Astrocyte of the hippocampus (primary cell): Measurements from ENCODE around the gene EIF3C.
"Not testable (repeated sequence)": the region's sequence is repeated elsewhere in the genome, so short reads cannot be mapped to it uniquely, and the experiment has no call there.

Experiments
- DNase-seq: peaks from one replicate; pipeline ENCODE4 v3.0.0; 2011; ENCODE audit warnings: low read depth, low spot score

EIF3C gene

DNA sequence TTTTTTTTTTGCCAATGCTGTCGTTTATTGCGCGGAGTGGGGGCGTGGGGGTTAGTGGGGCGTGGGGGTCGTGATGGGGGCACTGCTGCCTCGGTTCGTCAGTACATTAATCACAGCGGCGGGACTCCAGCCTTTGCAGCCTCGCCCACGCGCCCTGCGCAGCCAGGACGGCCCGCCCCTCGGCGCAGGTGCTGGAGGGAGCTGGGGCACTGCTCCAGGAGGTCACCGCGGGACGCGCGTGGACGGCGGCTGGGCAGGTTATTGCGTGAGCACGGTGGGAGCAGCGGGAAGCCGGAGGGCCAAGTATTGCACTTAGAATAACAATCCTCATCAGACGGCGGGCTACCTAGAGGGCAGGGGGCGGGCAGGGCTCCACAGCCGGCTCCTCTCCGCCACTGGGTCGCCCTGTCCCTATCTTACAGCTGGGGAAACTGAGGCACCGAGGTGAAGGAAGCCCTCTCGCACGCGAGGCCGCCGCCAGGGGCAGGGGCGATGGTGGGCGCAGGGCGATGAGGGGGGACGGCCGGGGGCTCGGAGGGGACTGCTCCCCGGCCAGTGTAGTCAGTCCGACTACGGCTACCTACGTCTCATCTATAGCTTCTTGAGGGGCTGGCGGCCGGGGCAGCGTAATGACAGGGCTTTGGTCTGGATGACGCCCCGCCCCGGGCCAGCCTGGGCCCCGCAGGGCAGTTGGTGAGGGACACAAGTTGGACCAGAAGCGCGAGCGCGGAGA, 35.5 kb downstream of the EIF3C start:
- DNase-seq, result not testable (repeated sequence)

DNA sequence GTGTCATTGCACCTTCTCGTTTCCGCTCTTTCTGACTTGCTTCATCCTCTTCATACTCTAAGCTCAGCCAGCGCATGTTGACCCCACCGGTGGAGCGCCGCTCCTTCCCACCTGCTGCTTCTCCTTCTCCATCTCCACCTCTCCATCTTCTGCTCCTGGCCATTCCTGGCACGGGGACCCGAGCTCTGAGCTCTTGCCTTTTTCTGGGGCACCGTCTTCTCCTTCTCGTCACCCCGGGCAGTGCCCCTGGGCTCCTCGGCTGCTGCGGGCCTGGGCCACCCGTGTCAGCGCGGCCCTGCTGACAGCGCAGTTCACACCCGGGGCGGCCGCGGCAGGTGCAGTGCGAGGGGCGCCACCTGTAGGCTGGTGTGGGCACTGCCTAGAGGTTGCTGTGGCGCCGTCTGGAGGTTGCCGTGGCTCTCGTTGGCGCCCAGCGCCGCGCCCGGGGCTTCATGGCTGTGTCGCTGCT, 38.8 kb downstream of the EIF3C start:
- not testable (repeated sequence) for DNase-seq

DNA sequence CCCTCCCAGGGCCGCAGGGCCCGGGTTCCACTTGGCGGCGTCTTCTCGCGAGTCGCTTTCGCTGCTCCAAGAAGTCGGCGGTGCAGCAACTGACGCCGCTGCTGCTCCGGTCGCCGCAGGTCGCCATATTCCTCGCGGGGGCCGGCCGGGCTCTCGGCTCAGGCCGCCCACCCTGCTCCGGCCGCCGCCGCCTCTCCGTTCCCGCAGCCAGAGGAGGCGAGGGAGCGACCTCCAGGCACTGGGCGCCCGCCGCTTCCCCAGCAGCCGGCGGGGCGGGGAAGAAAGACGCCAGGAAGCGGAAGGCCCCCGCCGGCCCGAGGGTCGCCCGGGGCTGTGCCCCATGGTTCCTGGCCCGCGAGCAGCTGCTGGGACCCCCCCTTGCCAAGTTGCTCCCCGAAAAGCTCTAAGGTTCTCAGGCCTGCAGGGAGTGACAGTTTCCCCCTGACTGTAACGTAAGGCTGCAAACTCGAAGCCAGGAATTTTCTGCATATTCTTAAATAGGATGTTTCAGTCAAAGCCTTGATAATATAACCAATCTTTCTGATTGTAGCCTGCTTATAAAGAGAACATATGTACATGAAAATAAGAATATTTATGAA, 39.3 kb downstream of the EIF3C start:
- not testable (repeated sequence) for DNase-seq

DNA sequence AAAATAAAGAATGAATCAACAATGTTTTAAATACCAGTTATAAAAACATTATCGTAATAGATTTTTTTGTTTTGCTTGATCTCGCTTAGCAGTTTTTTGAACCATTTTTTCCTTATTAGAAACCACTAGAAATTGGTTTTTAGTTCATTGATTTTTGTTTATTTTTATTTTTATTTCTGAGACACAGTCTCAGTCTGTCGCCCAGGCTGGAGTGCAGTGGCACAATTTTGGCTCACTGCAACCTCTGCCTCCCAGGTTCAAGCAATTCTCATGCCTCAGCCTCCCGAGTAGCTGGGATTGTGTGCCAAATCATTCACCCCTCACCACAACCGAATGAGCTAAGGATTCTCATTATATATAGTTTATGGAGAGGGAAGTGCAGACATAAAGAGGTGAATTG, 40.2 kb downstream of the EIF3C start, which contains the start of gene NPIPB9:
NPIPB9 (plus strand) TSS at position 301 of the 400 bp plus-strand sequence.
- not testable (repeated sequence) for DNase-seq

DNA sequence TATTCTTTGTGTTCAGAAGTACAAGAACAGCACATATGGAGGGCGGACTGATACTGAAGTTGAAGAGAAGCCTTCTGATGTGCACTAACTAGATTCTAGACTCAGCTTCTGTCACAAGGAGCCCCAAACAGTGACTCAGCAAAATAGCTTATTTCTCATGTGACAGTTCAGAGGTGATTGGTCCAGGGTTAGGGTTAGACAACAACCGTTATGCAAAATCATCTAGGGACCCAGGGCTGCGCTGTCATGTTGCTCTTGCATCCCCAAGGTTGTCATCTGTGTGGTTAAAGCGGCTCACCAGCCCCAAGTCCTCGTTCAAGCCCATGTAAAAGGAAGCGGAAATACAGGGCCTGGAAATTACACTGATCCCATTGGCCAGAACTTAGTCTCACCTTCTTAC, 70.4 kb downstream of the EIF3C start:
- DNase-seq, result not testable (repeated sequence)

DNA sequence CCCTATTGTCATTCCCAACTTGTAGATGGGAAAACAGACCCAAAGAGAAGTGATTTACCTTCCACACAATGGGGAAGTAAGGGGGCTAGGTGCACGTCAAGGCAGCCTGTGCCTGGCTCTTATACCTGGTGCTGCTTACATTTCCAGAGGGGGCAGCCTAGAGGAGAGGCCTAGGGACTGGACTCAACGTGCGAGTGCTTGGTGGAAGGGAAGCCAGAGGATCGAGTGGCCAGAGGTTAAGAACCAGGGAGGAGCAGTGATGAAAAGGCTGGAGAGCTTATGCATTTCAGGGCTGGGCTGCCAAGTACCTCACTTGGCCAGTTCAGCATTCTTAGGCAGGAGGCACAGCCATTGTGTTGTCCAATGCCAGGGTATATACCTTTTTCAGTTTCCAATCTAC, 71.1 kb downstream of the EIF3C start:
- DNase-seq, result not testable (repeated sequence)
